ENCODE results near the gene KBTBD2. TPM values are rescaled to one million over a fixed set of nuclear protein-coding genes. Genes with fewer than 3 reads are reported as not detected.
A peak's percentile ranks its signal among the peaks of the same experiment; 100 is the strongest.
"Not testable (repeated sequence)": the region's sequence is repeated elsewhere in the genome, so short reads cannot be mapped to it uniquely, and the experiment has no call there.

The KBTBD2 gene
- total RNA-seq, 1 experiment from 2014 or later: 54.1 TPM

GRCh38 chr7:32855837-32856775 is 35.5 kb downstream of the KBTBD2 start:
- not testable (repeated sequence) for DNase-seq (ENCODE audit: low read depth)

GRCh38 chr7:32850654-32851053 is 40.9 kb downstream of the KBTBD2 start:
- DNase-seq (ENCODE audit: low read depth): not testable (repeated sequence)

- DNase-seq (ENCODE audit: low read depth): not testable (repeated sequence)
Measured at GRCh38 chr7:32848655-32849054, 42.9 kb downstream of the KBTBD2 start.

- peak; percentile 79 for DNase-seq (ENCODE audit: low read depth)
Measured at GRCh38 chr7:32846630-32847225, 44.8 kb downstream of the KBTBD2 start.

GRCh38 chr7:32844748-32845147 is 46.8 kb downstream of the KBTBD2 start:
- DNase-seq (ENCODE audit: low read depth): not testable (repeated sequence)

GRCh38 chr7:32843763-32844162 is 47.8 kb downstream of the KBTBD2 start:
- not testable (repeated sequence) for DNase-seq (ENCODE audit: low read depth)

GRCh38 chr7:32839846-32840245 is 51.7 kb downstream of the KBTBD2 start:
- not testable (repeated sequence) for DNase-seq (ENCODE audit: low read depth)

GRCh38 chr7:32828996-32829752 is 62.4 kb downstream of the KBTBD2 start:
- DNase-seq (ENCODE audit: low read depth): not testable (repeated sequence)

Other genes starting within 250 kb of the KBTBD2 start
- 289 and 303 TPM in 2 replicates for gene FKBP9, start 65.7 kb upstream of the KBTBD2 start, total RNA-seq (2014; rRNA removed)
- 35.9 and 40.1 TPM in 2 replicates for gene NT5C3A, start 171.0 kb upstream of the KBTBD2 start, total RNA-seq (2014; rRNA removed)
- gene RP9, start 217.6 kb upstream of the KBTBD2 start, total RNA-seq (2014; rRNA removed): 12.7 and 18.5 TPM in 2 replicates
- 7.3 and 12.2 TPM in 2 replicates for gene BBS9, start 237.8 kb upstream of the KBTBD2 start, total RNA-seq (2014; rRNA removed)